GM12801 (cell line): ENCODE measurements around the gene CDK5.

Source experiments
- TF ChIP-seq, protein P1 (sequence below): IDR thresholded peaks from one replicate; pipeline ENCODE4 v1.5.1; 2011; ENCODE audit warnings: control low read depth; ENCODE audit not compliant: insufficient read length; ENCODE audit errors: extremely low read depth

The CDK5 gene

DNA sequence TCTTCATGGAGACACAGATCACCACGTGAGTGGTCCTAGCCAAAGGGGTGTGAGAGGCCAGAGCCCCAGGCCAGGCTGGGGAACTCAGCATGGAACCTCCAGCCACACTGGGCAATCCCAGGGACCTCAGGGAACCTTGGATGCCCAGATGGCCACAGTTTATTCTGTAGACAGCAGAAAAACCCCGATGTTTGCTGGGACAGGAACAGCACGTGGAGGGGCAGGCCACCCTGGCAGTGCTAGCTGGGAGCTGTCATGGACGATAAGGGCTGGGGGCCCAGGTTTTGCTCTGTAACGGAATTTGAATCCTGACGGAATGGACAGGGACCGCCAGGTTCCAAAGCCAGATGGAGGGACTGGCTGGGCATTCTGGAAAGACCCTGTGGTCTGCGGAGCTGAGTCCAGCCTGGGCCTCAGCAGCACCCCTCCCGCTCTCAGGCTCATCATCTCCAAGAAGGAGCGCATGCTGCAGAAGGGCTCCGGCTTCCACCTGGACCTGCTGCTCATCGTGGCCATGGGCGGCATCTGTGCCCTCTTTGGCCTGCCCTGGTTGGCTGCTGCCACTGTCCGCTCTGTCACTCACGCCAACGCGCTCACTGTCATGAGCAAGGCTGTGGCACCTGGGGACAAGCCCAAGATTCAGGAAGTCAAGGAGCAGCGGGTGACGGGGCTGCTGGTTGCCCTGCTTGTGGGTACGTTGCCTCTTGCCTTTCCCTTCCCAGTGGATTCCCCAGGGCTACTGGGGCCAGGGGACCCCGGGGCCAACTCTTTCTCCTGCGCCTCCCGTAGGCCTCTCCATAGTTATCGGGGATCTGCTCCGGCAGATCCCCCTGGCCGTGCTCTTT lies 17.3 kb upstream of the CDK5 start:
- TF ChIP-seq, protein P1, sequence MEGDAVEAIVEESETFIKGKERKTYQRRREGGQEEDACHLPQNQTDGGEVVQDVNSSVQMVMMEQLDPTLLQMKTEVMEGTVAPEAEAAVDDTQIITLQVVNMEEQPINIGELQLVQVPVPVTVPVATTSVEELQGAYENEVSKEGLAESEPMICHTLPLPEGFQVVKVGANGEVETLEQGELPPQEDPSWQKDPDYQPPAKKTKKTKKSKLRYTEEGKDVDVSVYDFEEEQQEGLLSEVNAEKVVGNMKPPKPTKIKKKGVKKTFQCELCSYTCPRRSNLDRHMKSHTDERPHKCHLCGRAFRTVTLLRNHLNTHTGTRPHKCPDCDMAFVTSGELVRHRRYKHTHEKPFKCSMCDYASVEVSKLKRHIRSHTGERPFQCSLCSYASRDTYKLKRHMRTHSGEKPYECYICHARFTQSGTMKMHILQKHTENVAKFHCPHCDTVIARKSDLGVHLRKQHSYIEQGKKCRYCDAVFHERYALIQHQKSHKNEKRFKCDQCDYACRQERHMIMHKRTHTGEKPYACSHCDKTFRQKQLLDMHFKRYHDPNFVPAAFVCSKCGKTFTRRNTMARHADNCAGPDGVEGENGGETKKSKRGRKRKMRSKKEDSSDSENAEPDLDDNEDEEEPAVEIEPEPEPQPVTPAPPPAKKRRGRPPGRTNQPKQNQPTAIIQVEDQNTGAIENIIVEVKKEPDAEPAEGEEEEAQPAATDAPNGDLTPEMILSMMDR: no peak

DNA sequence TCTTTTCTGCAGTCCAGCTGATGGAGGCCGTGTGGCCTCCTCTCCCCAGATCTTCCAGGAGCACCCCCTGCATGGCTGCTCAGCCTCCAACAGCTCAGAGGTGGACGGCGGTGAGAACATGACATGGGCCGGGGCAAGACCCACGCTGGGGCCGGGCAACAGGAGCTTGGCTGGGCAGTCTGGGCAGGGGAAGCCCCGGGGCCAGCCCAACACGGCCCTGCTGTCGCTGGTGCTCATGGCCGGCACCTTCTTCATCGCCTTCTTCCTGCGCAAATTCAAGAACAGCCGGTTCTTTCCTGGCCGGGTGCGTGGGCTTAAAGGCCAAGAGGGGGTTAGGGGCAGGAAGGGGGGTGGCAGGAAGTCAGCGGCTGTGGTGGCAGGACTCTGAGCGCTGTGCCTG lies 16.3 kb upstream of the CDK5 start:
- TF ChIP-seq, protein P1: no peak

DNA sequence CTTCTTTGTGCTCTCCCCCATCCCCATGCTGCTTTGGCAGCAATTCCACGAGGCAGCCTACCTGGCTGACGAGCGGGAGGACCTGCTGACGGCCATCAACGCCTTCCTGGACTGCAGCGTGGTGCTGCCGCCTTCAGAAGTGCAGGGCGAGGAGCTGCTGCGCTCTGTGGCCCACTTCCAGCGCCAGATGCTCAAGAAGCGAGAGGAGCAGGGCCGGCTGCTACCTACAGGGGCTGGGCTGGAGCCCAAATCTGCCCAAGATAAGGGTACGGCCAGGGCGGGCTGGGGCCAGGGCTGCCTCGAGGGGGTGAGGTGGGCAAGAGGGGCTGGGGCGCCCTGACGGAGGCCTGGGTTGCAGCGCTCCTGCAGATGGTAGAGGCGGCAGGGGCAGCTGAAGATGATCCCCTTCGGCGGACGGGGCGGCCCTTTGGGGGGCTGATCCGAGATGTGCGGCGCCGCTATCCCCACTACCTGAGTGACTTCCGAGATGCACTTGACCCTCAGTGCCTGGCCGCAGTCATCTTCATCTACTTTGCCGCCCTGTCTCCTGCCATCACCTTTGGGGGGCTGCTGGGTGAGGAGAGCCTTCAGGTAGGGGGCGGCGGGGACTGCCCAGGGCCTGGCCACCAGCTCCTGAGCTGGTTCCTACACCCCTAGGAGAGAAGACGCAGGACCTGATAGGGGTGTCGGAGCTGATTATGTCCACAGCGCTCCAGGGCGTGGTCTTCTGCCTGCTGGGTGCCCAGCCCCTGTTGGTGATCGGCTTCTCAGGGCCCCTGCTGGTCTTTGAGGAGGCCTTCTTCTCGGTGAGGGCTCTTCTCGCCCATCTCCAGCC lies 13.6 kb upstream of the CDK5 start:
- TF ChIP-seq, protein P1: no peak

DNA sequence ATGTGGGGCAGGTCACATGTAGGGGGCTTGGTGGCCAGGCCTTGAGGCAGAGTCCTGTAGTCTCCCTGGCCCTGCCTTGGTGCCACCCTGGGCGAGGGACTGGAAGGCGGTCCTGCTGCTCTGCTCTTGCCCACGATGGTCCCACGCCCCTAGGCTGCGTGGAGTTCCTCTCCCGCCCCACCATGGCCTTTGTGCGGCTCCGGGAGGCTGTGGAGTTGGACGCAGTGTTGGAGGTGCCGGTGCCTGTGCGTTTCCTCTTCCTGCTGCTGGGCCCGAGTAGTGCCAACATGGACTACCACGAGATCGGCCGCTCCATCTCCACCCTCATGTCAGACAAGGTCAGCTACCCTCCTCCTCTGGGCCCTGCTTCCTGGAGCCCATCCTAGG lies 12.9 kb upstream of the CDK5 start:
- TF ChIP-seq, protein P1: no peak

DNA sequence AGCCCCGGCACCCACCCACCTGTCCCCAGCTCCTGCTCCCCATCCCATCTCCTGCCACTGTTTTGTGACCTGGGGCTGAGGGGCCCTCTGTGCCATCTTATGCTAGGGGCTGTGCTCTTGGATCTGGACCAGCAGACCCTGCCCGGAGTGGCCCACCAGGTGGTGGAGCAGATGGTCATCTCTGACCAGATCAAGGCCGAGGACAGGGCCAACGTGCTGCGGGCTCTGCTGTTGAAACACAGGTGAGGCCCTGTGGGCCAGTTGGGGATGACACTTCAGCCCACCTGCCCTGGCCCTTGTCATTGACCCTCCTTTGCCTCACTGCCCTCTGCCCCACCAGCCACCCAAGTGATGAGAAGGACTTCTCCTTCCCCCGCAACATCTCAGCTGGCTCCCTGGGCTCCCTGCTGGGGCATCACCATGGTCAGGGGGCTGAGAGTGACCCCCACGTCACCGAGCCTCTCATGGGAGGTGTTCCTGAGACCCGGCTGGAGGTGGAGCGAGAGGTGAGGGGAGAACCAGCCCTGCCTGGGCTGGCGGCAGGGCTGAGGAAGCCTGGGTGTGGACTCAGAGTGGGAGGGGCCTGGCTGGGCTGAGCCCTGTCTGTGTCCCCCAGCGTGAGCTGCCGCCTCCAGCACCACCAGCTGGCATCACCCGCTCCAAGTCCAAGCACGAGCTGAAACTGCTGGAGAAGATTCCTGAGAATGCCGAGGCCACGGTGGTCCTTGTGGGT lies 12.3 kb upstream of the CDK5 start:
- TF ChIP-seq, protein P1: no peak

DNA sequence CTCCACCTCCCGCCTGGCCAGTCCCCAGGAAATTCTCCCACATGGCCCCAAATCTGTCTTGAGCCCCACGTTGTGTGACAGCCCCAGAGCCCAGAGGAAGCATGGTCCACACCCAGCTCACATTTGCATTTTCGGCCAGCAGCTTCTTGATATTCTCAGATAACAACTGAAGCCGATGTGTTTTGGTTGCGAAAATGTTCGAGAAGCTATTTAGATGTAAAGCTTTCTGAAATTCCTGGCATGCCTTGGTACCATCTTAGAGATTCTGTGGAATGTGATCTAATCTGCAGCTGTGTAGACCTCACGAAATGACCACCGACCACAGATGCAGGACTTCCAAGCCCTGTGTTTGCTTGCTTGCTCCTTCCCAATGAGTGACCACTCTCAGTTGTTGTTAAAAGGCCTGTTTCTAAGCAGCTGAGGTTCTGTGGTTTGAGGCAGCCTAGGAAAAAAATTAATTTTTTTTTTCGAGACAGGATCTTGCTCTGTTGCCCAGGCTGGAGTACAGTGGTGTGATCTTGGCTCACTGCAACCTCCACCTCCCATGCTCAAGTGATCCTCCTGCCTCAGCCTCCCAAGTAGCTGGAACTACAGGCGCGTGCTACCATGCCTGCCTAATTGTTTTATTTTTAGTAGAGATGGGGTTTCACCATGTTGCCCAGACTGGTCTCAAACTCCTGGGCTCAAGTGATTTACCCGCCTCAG lies 10.5 kb upstream of the CDK5 start:
- TF ChIP-seq, protein P1: no peak
